Esophagus squamous epithelium (tissue), 4 donors: ENCODE results near the gene GATA6.

Experiments used
- POLR2A ChIP-seq, 4 donors: fragments of 450-650 bp; IDR thresholded peaks; one replicate each; pipeline ENCODE4 v1.6.1; 2017; ENCODE audit warnings: antibody characterized with exemption in 4 of 4, mild to moderate bottlenecking in 4 of 4, moderate library complexity in 3 of 4
- TF ChIP-seq, protein P1 (sequence below), 6 experiments: fragments of 450-650 bp in 4 of 6; fragments of 200-600 bp in 2 of 6; sonication (generic) in 2 of 6; IDR thresholded peaks; one replicate each; pipeline ENCODE4 v1.5.1; 2016 to 2019; ENCODE audit warnings: antibody characterized with exemption in 6 of 6, mild to moderate bottlenecking in 4 of 6, moderate library complexity in 4 of 6

DNA sequence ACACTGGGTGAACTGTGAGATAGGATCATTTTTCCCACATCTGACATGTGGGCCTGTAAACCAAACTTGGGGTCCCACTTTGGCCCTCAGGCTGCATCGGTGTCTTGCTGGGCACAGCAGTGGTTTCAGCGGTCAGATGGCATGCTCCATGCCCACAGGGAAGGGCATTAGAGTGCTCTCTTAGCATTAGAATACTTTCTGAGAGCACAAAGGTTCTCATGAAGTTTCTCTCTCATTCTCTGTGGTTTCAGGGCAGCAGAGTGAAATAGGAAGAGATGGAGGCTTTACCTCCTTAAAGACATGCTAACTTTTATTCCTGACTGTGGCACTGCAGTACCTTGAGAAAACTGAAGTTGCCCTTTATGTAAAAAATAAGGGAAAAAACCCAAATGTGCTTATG is 36.6 kb upstream of the GATA6 start:
- TF ChIP-seq, protein P1, sequence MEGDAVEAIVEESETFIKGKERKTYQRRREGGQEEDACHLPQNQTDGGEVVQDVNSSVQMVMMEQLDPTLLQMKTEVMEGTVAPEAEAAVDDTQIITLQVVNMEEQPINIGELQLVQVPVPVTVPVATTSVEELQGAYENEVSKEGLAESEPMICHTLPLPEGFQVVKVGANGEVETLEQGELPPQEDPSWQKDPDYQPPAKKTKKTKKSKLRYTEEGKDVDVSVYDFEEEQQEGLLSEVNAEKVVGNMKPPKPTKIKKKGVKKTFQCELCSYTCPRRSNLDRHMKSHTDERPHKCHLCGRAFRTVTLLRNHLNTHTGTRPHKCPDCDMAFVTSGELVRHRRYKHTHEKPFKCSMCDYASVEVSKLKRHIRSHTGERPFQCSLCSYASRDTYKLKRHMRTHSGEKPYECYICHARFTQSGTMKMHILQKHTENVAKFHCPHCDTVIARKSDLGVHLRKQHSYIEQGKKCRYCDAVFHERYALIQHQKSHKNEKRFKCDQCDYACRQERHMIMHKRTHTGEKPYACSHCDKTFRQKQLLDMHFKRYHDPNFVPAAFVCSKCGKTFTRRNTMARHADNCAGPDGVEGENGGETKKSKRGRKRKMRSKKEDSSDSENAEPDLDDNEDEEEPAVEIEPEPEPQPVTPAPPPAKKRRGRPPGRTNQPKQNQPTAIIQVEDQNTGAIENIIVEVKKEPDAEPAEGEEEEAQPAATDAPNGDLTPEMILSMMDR (IDR thresholded peaks at IDR 0.05): no peak
- TF ChIP-seq POLR2A (IDR thresholded peaks at IDR 0.05): no peak
